ENCODE results near the gene TMEM132A.

GRCh38 chr11:60951606-60951903 is 27.3 kb downstream of the TMEM132A start:
- TF ChIP-seq CTCF (IDR thresholded peaks at IDR 0.05), result no peak
- TF ChIP-seq POLR2A (IDR thresholded peaks at IDR 0.05), result no peak

Measured in esophagus squamous epithelium (tissue), 4 donors.